Activated T-cell treated with anti-CD3 and anti-CD28 coated beads, Interleukin-2, amount 50 U/mL, for 24 hours (primary cell): ENCODE data around the gene LRRC19.
A peak's percentile ranks its signal among the peaks of the same experiment; 100 is the strongest.

ENCODE experiments used
- DNase-seq: peaks from one replicate; pipeline ENCODE4 v3.0.0-alpha.2; 2020
- H3K27ac Mint-ChIP-seq: 2 replicates; pipeline ENCODE4 v1.8.0; 2020; ENCODE audit warnings: mild to moderate bottlenecking, mixed read lengths
- H3K27me3 Mint-ChIP-seq: 2 replicates; pipeline ENCODE4 v1.8.0; 2020; ENCODE audit warnings: mixed read lengths
- H3K36me3 Mint-ChIP-seq: 2 replicates; pipeline ENCODE4 v1.8.0; 2020; ENCODE audit warnings: low read depth, mixed read lengths
- H3K4me1 Mint-ChIP-seq: 2 replicates; pipeline ENCODE4 v1.8.0; 2020; ENCODE audit warnings: low read depth, mixed read lengths
- H3K4me3 Mint-ChIP-seq: 2 replicates; pipeline ENCODE4 v1.8.0; 2020; ENCODE audit warnings: mild to moderate bottlenecking, moderate library complexity, mixed read lengths
- H3K9me3 Mint-ChIP-seq: 2 replicates; pipeline ENCODE4 v1.8.0; 2020; ENCODE audit warnings: mixed read lengths

The LRRC19 gene

DNA sequence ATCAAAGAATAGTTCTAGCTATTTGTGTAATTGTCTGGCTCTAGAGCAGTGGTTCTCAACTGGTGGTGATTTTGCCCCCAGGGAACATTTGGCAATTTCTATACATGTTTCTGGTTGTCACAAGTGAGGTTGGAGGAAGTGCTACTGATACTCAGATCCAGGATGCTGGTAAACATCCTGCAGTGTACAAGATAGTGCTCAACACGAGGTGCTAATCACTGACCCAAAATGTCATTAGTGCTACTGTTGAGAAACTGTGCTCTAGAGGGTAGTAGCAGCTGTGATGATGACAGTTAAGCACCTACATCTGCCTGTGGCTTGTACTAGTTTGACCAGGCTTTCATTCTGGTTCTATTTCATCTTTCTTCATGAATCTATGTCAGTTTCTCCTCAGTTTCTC is 22.1 kb downstream of the LRRC19 start:
- Mint-ChIP-seq H3K27ac (no peak overlapping the region), H3K27me3 (no peaks in the 10 kb centered on the region), H3K4me1 (no peaks in the 10 kb centered on the region), H3K36me3 (peaks cover 36% of the 10 kb centered on the region), H3K4me3 (no peak overlapping the region), H3K9me3 (no peaks in the 10 kb centered on the region)
- no peak for DNase-seq

DNA sequence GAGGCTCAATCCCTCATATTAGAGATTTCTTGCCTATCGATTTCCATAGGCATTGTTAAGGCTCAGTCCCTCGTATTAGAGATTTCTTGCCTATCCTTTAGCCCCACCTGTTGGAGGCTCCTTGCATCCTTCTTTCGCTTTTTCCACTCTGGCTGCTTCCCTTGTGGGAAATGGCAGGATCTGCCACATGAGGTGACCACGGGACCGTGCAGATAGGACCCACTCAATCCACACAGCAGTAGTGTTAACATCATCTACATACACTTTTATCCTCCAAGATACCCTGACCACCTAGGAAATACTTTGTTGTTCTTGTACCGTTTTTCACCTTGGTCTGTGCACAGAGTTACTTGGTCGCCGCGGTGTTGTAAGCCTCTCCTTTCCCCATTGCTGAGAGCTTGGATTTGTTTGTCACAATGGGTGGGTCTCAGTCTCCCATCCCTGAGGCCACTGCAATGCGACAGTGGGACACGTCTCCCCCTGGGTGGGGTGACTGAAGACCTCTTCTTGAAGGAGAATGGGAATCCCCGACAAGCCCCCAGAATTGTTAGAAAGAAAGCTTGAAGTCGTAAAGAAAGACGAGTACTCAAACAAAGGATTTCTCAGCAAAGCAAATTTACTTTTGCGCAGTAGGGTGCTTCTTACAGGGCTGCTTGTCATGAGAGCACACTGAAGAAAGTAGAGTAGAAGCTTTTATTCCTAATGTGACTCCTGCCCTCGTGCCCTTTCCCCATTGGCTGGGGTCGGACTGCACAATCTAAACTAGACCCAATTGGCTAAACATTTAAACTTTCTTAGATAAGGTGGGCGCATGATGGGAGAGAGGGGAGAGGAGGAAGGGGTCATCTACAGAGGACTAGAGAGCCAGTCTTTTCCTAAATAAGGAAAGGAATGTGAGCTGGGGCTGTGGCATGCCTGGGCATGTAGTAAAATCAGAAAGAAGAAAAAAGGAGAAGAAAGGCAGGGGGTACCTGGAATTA is 29.5 kb downstream of the LRRC19 start:
- Mint-ChIP-seq H3K4me3 (no peak overlapping the region), H3K27me3 (no peaks in the 10 kb centered on the region), H3K36me3 (peaks cover 9% of the 10 kb centered on the region), H3K4me1 (no peaks in the 10 kb centered on the region), H3K9me3 (no peaks in the 10 kb centered on the region), H3K27ac (no peak overlapping the region)
- no peak for DNase-seq

- Mint-ChIP-seq H3K27ac (no peak overlapping the region), H3K27me3 (no peaks in the 10 kb centered on the region)
Measured at GRCh38 chr9:26974927-26975326, 30.5 kb downstream of the LRRC19 start.

DNA sequence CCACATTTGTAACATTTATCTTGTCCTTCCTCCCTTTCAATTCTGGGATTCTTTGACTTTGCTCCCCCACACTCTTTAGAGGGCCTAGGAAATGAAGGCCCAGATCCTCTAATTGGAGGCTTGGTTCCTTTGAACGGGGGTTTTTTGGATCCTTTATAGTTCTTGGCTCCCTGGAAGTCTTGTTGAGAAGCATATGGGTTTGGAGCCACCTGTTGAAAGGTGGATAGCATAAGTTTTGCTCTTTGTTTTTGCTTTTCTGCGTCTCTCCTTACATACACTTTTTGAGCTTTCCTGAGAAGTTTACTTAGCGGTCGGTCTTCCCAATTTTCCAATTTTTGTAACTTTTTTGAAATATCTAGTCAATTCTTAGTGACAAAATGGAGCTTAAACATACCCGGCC is 31.5 kb downstream of the LRRC19 start:
- Mint-ChIP-seq H3K9me3 (peaks cover 8% of the 10 kb centered on the region), H3K4me3 (no peak overlapping the region), H3K36me3 (peaks cover 12% of the 10 kb centered on the region), H3K27me3 (no peaks in the 10 kb centered on the region), H3K27ac (no peak overlapping the region), H3K4me1 (no peaks in the 10 kb centered on the region)
- DNase-seq = no peak

More at GRCh38 chr9:26974927-26975326, 30.5 kb downstream of the LRRC19 start:
- no peak for DNase-seq
- Mint-ChIP-seq H3K4me1 (no peaks in the 10 kb centered on the region), H3K36me3 (peaks cover 8% of the 10 kb centered on the region), H3K4me3 (no peak overlapping the region), H3K9me3 (peaks cover under 1% of the 10 kb centered on the region)

DNA sequence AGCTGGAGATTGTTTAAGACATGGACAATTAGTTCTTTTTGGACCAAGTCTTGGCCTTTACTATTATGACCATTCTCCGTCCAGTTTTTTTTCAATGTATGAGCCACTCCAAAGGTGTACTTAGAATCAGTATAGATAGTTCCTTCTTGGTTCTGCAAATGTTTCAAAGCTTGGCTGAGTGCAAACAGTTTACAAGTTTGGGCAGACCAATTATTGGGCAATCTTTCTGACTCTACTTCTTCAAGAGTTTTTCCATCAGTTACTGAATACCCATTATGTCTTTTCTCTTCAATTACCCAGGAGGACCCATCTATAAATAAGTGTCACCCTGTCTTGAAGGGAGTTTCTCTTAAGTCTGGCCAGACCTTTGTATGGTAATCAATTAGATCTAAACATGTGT is 33.8 kb downstream of the LRRC19 start:
- Mint-ChIP-seq H3K9me3 (peaks cover 8% of the 10 kb centered on the region), H3K27me3 (no peaks in the 10 kb centered on the region), H3K4me1 (peaks cover 2% of the 10 kb centered on the region), H3K4me3 (no peak overlapping the region), H3K36me3 (peaks cover 14% of the 10 kb centered on the region), H3K27ac (no peak overlapping the region)
- no peak for DNase-seq

DNA sequence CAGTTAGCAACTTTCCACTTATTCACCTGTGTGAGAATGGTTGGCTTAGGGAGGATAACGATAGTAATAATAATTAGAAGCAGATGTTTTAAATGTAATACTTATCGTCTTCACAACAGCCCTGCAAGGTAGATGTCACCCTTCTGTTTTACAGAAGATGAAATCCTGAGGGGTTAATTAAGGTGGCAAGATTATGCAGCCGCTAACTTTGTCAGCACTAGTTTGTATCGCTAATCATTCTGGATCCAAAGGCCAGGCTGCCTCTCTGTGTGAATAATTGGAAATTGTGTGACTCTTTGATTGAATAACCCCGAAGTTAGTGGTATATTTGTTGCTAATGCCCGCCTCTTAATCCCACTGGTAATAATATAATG is 48.6 kb downstream of the LRRC19 start:
- no peaks in the 10 kb centered on the region for H3K9me3 Mint-ChIP-seq
- H3K36me3 Mint-ChIP-seq = peaks cover 13% of the 10 kb centered on the region
- no peak for DNase-seq
- no peaks in the 10 kb centered on the region for H3K27me3 Mint-ChIP-seq
- peaks cover 42% of the 10 kb centered on the region for H3K4me1 Mint-ChIP-seq
- peak overlapping the region; percentile 92 for H3K4me3 Mint-ChIP-seq
- H3K27ac Mint-ChIP-seq = peak overlapping the region; percentile 96

DNA sequence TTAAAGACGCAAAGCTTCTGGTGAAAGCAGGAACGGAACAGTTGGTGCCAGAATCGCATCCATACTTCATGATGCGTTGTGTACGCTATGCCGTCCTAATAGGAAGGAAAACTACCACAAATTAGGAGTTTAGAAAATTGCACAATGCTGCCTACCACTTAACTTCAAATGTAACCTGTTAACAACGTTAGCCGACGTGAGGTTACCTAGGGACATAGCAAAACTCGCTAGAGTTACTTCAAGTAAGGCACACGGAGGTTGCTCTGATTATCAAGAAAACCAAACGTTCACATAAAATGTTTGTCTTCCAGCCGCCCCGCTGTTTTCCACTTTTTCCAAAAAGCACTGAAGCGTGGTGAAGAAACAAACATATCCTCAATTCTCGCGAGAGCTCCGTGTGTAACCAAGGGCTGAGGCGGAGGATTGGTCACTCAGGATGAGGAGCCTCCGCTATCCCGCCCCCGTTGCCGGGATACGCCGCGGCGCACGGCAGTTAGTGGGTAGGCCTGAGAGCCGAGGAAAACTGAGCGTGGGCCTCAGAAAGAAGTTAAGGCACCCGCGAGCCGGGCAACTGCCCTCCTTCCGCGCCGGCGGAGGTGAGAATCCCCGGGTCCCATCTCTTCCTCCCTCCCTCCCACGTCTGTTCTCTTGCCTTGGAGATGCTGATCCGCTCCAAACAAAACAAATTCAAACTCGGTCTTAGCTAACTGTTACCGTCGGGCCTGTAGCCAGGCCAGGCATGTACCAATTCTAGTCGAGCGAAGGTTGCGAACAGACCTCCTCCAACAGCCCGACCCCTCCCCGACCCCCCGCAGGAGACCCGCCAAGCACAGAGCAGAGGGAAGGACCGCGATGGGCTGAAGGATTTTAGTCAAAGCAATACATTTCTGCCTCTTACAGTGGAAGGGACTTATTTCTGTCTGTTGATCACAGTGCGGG is 49.3 kb downstream of the LRRC19 start, which contains the start of gene IFT74:
Gene IFT74 (plus strand): TSS at position 492 of the 939 bp plus-strand sequence. CDS start 5,556 bp downstream, outside the sequence.
- peak; percentile 91 for DNase-seq
- Mint-ChIP-seq H3K27ac (peak within 1 kb of the TSS; percentile 96), H3K4me3 (peak within 1 kb of the TSS; percentile 92), H3K9me3 (no peaks in the 10 kb centered on the region), H3K36me3 (peaks cover 9% of the 10 kb centered on the region), H3K4me1 (peaks cover 37% of the 10 kb centered on the region), H3K27me3 (no peaks in the 10 kb centered on the region)

GRCh38 chr9:26955222-26955903 is 50.1 kb downstream of the LRRC19 start:
- Mint-ChIP-seq H3K27ac (peak overlapping the region; percentile 96), H3K4me3 (peak overlapping the region; percentile 92), H3K27me3 (no peaks in the 10 kb centered on the region), H3K9me3 (no peaks in the 10 kb centered on the region), H3K4me1 (peaks cover 40% of the 10 kb centered on the region), H3K36me3 (peaks cover 9% of the 10 kb centered on the region)
- DNase-seq = no peak

DNA sequence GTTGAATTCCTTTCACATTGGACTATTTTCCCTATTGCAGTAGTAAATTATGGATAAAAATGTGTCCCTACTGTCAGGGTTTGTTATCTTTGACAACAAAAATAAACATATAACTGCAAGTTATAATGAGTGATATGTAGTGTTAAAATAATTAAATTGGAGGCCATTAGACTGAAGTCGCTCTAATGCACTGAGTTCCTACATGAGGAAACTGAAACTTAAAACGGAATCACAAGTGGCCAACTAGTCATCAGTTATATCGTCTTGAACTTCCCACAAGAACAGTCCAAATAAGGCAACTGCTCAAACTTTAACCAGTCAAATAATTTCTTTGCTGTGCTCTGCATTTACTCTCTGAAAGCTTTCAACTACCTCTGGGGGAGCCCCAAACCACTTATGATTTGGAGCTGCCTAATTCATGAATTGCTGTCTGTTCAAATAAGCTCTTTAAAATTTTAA is 51.4 kb downstream of the LRRC19 start:
- Mint-ChIP-seq H3K27ac (peak overlapping the region; percentile 76), H3K4me1 (peaks cover 48% of the 10 kb centered on the region), H3K9me3 (no peaks in the 10 kb centered on the region), H3K27me3 (peaks cover 6% of the 10 kb centered on the region), H3K36me3 (peaks cover 9% of the 10 kb centered on the region), H3K4me3 (peak overlapping the region; percentile 3)
- no peak for DNase-seq

- H3K4me3 Mint-ChIP-seq = no peak overlapping the region
- no peaks in the 10 kb centered on the region for H3K9me3 Mint-ChIP-seq
- H3K4me1 Mint-ChIP-seq = peaks cover 46% of the 10 kb centered on the region
- H3K27me3 Mint-ChIP-seq = peaks cover 6% of the 10 kb centered on the region
- no peak overlapping the region for H3K27ac Mint-ChIP-seq
- no peak for DNase-seq
- peaks cover 19% of the 10 kb centered on the region for H3K36me3 Mint-ChIP-seq
Measured at GRCh38 chr9:26951794-26952193, 53.7 kb downstream of the LRRC19 start.

GRCh38 chr9:26950521-26950920 is 55.0 kb downstream of the LRRC19 start:
- peaks cover 25% of the 10 kb centered on the region for H3K36me3 Mint-ChIP-seq
- H3K27ac Mint-ChIP-seq = no peak overlapping the region
- no peak overlapping the region for H3K4me3 Mint-ChIP-seq
- no peaks in the 10 kb centered on the region for H3K9me3 Mint-ChIP-seq
- H3K27me3 Mint-ChIP-seq = peaks cover 6% of the 10 kb centered on the region
- peaks cover 43% of the 10 kb centered on the region for H3K4me1 Mint-ChIP-seq
- DNase-seq = no peak

DNA sequence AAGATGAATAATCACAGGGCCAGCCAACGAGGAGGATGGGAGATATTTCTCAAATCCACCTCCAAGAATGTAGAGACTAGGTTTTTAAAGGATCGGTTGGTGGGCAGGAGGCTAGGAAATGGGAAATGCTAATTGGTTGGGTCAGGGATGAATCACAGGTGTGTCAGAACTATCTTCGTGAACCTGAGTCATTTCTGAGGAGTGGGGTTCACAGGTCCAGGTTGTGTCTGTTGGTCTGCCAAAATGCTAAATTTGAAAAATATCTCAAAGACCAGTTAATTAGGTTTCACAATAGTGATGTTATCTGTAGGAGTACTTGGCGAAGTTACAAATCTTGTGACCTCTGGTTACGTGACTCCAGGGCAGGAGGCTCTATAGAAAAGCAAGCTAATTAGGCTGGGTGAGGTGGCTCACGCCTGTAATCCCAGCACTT is 55.8 kb downstream of the LRRC19 start:
- Mint-ChIP-seq H3K4me1 (peaks cover 42% of the 10 kb centered on the region), H3K4me3 (no peak overlapping the region)
- no peak for DNase-seq

DNA sequence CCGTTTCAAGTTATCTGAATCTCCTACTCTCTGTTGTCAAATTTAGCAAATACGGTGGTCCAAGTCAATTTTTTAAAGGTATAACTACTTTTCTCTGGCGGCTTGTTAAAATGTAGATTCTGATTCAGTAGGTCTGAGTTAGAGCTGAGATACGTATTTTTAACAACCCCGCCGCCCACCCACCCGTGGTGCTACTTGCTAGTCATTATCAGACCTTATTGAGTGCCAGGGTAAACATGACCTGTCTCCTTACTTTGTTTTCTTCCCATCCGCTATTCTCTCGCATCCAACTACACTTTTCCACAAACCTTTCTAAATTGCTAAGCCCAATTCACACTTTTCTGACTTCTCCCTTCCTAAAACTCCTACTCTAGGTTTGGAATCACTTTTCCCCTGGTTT is 57.7 kb downstream of the LRRC19 start:
- Mint-ChIP-seq H3K4me3 (peak overlapping the region; percentile 98), H3K36me3 (peaks cover 48% of the 10 kb centered on the region), H3K4me1 (peaks cover 51% of the 10 kb centered on the region), H3K9me3 (no peaks in the 10 kb centered on the region), H3K27ac (peak overlapping the region; percentile 100), H3K27me3 (peaks cover 6% of the 10 kb centered on the region)
- DNase-seq = peak; percentile 47

More for the DNA sequence above, 55.8 kb downstream of the LRRC19 start:
- H3K36me3 Mint-ChIP-seq = peaks cover 30% of the 10 kb centered on the region
- H3K9me3 Mint-ChIP-seq = no peaks in the 10 kb centered on the region
- peaks cover 6% of the 10 kb centered on the region for H3K27me3 Mint-ChIP-seq
- no peak overlapping the region for H3K27ac Mint-ChIP-seq
